Stimulated activated CD8-positive, alpha-beta memory T cell treated with anti-CD3 and anti-CD28 coated beads, Interleukin-12 subunit alpha, Interleukin-12 subunit beta, amount 100 ng/mL, for 1 hour (primary cell): ENCODE results near the gene OCRL.

Source experiments
- DNase-seq: peaks from one replicate; pipeline ENCODE4 v3.0.0-alpha.2; 2020; ENCODE audit warnings: low read depth

The OCRL gene

GRCh38 chrX:129634541-129634940 lies 94.5 kb downstream of the OCRL start:
- DNase-seq = no peak

DNA sequence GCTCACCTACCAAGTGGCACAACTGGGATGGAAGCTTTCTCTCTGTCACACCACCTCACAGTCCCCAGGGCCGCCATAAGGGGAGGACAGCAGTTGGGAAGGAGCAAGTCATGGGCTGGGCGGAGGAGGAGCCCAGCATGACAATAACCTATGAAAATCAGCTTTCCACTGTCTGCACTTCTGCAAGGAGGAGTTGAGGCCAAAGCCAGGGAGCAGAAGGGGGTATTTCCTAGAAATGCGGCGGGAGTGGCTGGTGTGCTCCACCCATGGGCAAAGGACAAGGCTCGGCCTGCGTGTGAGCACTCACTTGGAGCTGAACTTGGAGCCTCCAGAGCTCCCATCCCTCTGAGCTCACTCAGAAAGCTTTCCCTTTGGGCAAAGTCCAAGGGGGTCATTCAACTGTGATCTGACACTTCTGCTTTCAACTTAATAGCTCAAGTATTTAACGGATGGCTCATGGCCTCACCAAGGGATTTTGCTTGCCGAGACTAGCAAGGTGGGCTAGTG lies 96.2 kb downstream of the OCRL start:
- no peak for DNase-seq

DNA sequence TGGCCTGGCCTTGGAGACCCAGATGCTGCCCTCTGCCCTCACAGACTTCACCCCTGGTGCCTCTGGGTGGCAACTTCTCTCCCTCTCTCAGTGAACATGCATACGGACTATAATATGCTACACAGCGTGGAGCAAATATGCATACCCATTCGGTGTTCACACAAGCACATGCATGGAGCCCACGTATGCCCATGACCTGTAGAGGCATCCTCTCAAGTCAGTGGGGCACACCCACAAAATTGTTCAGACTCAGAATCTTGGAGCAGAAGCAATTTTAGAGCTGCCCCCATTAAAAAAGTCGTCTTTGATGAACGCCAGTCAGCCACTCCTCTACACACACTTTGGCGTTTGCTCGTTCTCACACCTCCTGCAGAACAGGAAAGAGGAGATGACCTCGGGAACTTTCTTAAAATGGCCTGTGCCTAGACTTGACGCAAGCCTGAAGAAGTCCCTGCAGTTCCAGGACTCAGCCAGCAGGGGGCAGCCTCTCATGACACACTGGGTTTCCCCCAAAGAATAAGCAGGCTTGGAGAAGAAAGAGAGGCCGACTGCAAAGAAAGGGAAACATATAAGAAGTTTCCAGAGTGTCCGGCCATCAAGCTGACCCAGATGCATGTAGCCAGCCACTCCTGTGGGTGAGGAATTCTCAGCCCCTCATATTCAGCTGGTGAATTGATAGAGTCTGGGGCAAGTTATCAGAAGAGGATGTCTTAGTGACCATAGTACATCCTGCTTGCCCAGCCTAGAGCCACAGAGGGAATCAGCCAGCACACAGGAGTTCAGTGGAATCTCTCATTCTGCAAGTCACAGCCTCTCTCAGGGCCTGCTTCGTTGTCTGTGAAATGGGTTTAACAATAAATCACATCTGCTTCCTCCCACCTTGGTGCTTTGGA lies 97.4 kb downstream of the OCRL start:
- peak; percentile 55 for DNase-seq

GRCh38 chrX:129638917-129639316 lies 98.9 kb downstream of the OCRL start:
- no peak for DNase-seq

GRCh38 chrX:129640737-129641136 lies 100.7 kb downstream of the OCRL start:
- DNase-seq = no peak

- DNase-seq = no peak
Observed at GRCh38 chrX:129641469-129641868, 101.4 kb downstream of the OCRL start.

GRCh38 chrX:129641941-129642340 lies 101.9 kb downstream of the OCRL start:
- DNase-seq = no peak
